HG03139 (cell line): ENCODE results near the gene TTC28.

Source experiments
- ATAC-seq: cut with Tn5 transposase; IDR thresholded peaks from one replicate; pipeline ENCODE4 v1.9.1; 2021; ENCODE audit not compliant: unreplicated experiment

The TTC28 gene

GRCh38 chr22:28297504-28297903, 382.1 kb downstream of the TTC28 start:
- no peak for ATAC-seq

GRCh38 chr22:28296452-28296851, 383.2 kb downstream of the TTC28 start:
- ATAC-seq, result no peak

- no peak for ATAC-seq
Measured at GRCh38 chr22:28283068-28283654, 396.5 kb downstream of the TTC28 start.

GRCh38 chr22:28282405-28283067, 397.1 kb downstream of the TTC28 start:
- no peak for ATAC-seq

- no peak for ATAC-seq
Measured at GRCh38 chr22:28279888-28280287, 399.8 kb downstream of the TTC28 start.

- ATAC-seq, result no peak
Measured at GRCh38 chr22:28269277-28269676, 410.4 kb downstream of the TTC28 start.

- no peak for ATAC-seq
Measured at GRCh38 chr22:28268850-28269249, 410.8 kb downstream of the TTC28 start.

- no peak for ATAC-seq
Measured at GRCh38 chr22:28268171-28268570, 411.5 kb downstream of the TTC28 start.

GRCh38 chr22:28260619-28261018, 419.0 kb downstream of the TTC28 start:
- no peak for ATAC-seq

GRCh38 chr22:28259774-28260312, 419.8 kb downstream of the TTC28 start:
- no peak for ATAC-seq

GRCh38 chr22:28254396-28254795, 425.2 kb downstream of the TTC28 start:
- no peak for ATAC-seq

GRCh38 chr22:28252539-28252938, 427.1 kb downstream of the TTC28 start:
- ATAC-seq, result no peak

- no peak for ATAC-seq
Measured at GRCh38 chr22:28250036-28250695, 429.5 kb downstream of the TTC28 start.

- ATAC-seq, result no peak
Measured at GRCh38 chr22:28249402-28249801, 430.2 kb downstream of the TTC28 start.

- no peak for ATAC-seq
Measured at GRCh38 chr22:28247667-28248363, 431.8 kb downstream of the TTC28 start.

GRCh38 chr22:28247136-28247535, 432.5 kb downstream of the TTC28 start:
- no peak for ATAC-seq

- ATAC-seq, result no peak
Measured at GRCh38 chr22:28246397-28246796, 433.2 kb downstream of the TTC28 start.

- ATAC-seq, result no peak
Measured at GRCh38 chr22:28245579-28246224, 433.9 kb downstream of the TTC28 start.

GRCh38 chr22:28244757-28245156, 434.9 kb downstream of the TTC28 start:
- no peak for ATAC-seq

- no peak for ATAC-seq
Measured at GRCh38 chr22:28243539-28243938, 436.1 kb downstream of the TTC28 start.

- ATAC-seq, result no peak
Measured at GRCh38 chr22:28241656-28242290, 437.9 kb downstream of the TTC28 start.
